VCaP (cell line): ENCODE data around the gene RALGAPA1.
"Not testable (repeated sequence)": the region's sequence is repeated elsewhere in the genome, so short reads cannot be mapped to it uniquely, and the experiment has no call there.

ENCODE experiments used
- H3K27ac ChIP-seq: fragments of 450-650 bp; 2 replicates; pipeline ENCODE4 v1.5.1; 2017
- TF ChIP-seq, protein P1 (sequence below): fragments of 450-650 bp; conservative IDR thresholded peaks from 2 replicates; pipeline ENCODE4 v1.5.1; 2017; ENCODE audit warnings: mild to moderate bottlenecking, moderate library complexity

Gene RALGAPA1

GRCh38 chr14:35847636-35848035, 38.5 kb upstream of the RALGAPA1 start:
- TF ChIP-seq, protein P1, sequence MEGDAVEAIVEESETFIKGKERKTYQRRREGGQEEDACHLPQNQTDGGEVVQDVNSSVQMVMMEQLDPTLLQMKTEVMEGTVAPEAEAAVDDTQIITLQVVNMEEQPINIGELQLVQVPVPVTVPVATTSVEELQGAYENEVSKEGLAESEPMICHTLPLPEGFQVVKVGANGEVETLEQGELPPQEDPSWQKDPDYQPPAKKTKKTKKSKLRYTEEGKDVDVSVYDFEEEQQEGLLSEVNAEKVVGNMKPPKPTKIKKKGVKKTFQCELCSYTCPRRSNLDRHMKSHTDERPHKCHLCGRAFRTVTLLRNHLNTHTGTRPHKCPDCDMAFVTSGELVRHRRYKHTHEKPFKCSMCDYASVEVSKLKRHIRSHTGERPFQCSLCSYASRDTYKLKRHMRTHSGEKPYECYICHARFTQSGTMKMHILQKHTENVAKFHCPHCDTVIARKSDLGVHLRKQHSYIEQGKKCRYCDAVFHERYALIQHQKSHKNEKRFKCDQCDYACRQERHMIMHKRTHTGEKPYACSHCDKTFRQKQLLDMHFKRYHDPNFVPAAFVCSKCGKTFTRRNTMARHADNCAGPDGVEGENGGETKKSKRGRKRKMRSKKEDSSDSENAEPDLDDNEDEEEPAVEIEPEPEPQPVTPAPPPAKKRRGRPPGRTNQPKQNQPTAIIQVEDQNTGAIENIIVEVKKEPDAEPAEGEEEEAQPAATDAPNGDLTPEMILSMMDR: no peak
- H3K27ac ChIP-seq: no peak overlapping the region

- H3K27ac ChIP-seq: no peak overlapping the region
- TF ChIP-seq, protein P1: no peak
These were observed 35.4 kb upstream of the RALGAPA1 start for GRCh38 chr14:35844494-35844893.

- H3K27ac ChIP-seq: not testable (repeated sequence)
These were observed 33.1 kb upstream of the RALGAPA1 start for GRCh38 chr14:35842245-35842644.

DNA sequence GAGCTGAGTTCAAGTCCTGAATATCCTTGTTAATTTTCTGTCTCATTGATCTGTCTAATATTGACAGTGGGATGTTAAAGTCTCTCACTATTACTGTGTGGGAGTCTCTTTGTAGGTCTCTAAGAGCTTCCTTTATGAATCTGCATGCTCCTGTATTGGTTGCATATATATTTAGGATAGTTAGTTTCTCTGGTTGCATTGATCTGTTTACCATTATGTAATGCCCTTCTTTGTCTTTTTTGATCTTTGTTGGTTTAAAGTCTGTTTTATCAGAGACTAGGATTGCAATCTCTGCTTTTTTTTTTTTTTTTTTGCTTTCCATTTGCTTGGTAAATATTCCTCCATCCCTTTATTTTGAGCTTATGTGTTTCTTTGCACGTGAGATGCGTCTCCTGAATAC, 32.6 kb upstream of the RALGAPA1 start:
- H3K27ac ChIP-seq: not testable (repeated sequence)

DNA sequence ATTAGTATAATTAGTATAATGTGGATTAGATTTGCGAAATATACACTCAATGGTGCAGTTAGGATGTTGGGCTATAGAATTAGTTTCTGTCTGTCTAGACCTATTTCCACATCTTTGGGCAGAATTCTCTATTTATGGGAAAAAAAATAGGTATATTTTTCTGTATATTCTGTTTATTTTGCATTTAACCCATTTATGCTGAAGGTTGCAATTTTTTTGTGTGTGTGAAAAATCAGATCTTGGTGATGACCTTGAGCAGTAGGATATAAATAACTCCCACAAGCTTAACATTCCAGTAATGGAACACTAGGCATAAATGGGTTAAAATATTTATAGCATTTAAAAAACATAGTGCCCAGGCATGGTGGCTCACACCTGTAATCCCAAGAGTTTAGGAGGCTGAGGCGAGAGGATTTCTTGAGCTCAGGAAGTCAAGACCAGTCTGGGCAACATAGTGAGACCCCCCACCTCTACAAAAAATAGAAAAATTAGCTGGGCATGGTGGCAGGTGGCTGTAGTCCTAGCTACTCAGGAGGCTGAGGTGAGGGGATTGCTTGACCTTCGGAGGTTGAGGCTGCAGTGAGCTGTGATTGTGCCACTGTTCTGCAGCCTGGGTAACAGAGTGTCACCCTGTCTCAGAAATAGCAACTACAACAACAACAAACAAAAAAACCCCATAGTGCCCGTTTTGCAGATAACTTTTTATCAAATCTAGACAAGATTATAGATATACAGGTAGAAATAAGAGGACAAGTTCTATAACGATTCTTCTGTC, 26.3 kb upstream of the RALGAPA1 start:
- H3K27ac ChIP-seq: no peak overlapping the region

GRCh38 chr14:35829449-35829848, 20.4 kb upstream of the RALGAPA1 start:
- no peak overlapping the region for H3K27ac ChIP-seq
- TF ChIP-seq, protein P1: no peak

More for the DNA sequence above, 26.3 kb upstream of the RALGAPA1 start:
- TF ChIP-seq, protein P1: no peak

- H3K27ac ChIP-seq: peak overlapping the region; percentile 95
- TF ChIP-seq, protein P1: no peak
These were observed 18.8 kb upstream of the RALGAPA1 start for GRCh38 chr14:35827678-35828472.

GRCh38 chr14:35826952-35827416, 17.9 kb upstream of the RALGAPA1 start:
- peak overlapping the region; percentile 95 for H3K27ac ChIP-seq

More at GRCh38 chr14:35826952-35827416, 17.9 kb upstream of the RALGAPA1 start:
- TF ChIP-seq, protein P1: no peak
